GM12878 (cell line): ENCODE results near the gene MMP12. TPM values are rescaled to one million over a fixed set of nuclear protein-coding genes. Genes with fewer than 3 reads are reported as not detected.

Experiments used
- ATAC-seq: fragments of 200-7000 bp; cut with Tn5 transposase; 3 replicates; pipeline ENCODE4 v1.9.1; 2020; ENCODE audit warnings: mild to moderate bottlenecking, moderate library complexity
- BruUV-seq: library from RNA; stranded (reverse); fragments of 400-500 nt; replicated peaks from 2 replicates; lab custom pipeline; 2021; lab: Mats Ljungman, UMichigan
- CTCF ChIA-PET: fragments of 300-600 bp; sonication (Branson Sonifier 250); formaldehyde crosslinking; extraction: SDS; loops from one replicate; lab custom pipeline; 2021; ENCODE audit warnings: inconsistent platforms; lab: Yijun Ruan, JAX
- POLR2A ChIA-PET: fragments of 350-600 bp; formaldehyde crosslinking; extraction: SDS; loops from one replicate; lab custom pipeline; 2021; ENCODE audit warnings: inconsistent platforms; lab: Charles Lee
- RAD21 ChIA-PET: fragments of 300-600 bp; sonication (Branson Sonifier 250); formaldehyde crosslinking; loops from one replicate; lab custom pipeline; 2023; ENCODE audit warnings: antibody characterized with exemption; ENCODE audit not compliant: unreplicated experiment; lab: Charles Lee
- SMC1A ChIA-PET: fragments of 300-600 bp; sonication (Branson Sonifier 250); formaldehyde crosslinking; loops from one replicate; lab custom pipeline; 2023; ENCODE audit not compliant: unreplicated experiment, uncharacterized antibody; lab: Charles Lee
- DNase-seq: peaks from one replicate; pipeline ENCODE4 v3.0.0-alpha.2; 2011; ENCODE audit warnings: low read depth, low spot score
- FAIRE-seq: peaks from 3 replicates; lab custom pipeline; 2011; peaks lifted over from hg19 to GRCh38; lab: Jason Lieb, UNC
- H2AFZ ChIP-seq: 2 replicates; pipeline ENCODE4 v1.6.0; 2011; ENCODE audit warnings: low read depth, low read length, control low read depth; ENCODE audit not compliant: control insufficient read depth
- H3K27ac ChIP-seq: 2 replicates; pipeline ENCODE4 v1.5.1; 2011; ENCODE audit warnings: control low read depth; ENCODE audit not compliant: control insufficient read depth, insufficient read depth
- H3K27me3 ChIP-seq, 2 experiments: replicated peaks in 1 of 2; 2 replicates each; pipeline versions ENCODE4 v1.6.0 to v1.6.1; 2011; ENCODE audit warnings: low read length in 1 of 2; ENCODE audit not compliant: control insufficient read depth in 2 of 2, insufficient read depth in 2 of 2
- H3K36me3 ChIP-seq, 2 experiments: 2 replicates each; pipeline ENCODE4 v1.5.1; 2011; ENCODE audit warnings: low read length in 1 of 2; ENCODE audit not compliant: control insufficient read depth in 2 of 2, insufficient read depth in 2 of 2
- H3K4me1 ChIP-seq: 2 replicates; pipeline ENCODE4 v1.6.1; 2011; ENCODE audit warnings: mild to moderate bottlenecking, low read length, moderate library complexity, mixed read lengths; ENCODE audit not compliant: control insufficient read depth, insufficient read depth
- H3K4me2 ChIP-seq: 2 replicates; pipeline ENCODE4 v1.6.0; 2011; ENCODE audit warnings: control low read depth; ENCODE audit not compliant: control insufficient read depth, insufficient read depth
- H3K4me3 ChIP-seq: fragments of 200-600 bp; sonication (generic); 2 replicates; pipeline ENCODE4 v1.5.1; 2016
- H3K79me2 ChIP-seq: 2 replicates; pipeline ENCODE4 v1.6.0; 2011; ENCODE audit warnings: low read length; ENCODE audit not compliant: control insufficient read depth, insufficient read depth
- H3K9ac ChIP-seq: 2 replicates; pipeline ENCODE4 v1.8.0; 2011; ENCODE audit warnings: low read length, control low read depth, mixed read lengths; ENCODE audit not compliant: control insufficient read depth, insufficient read depth
- H3K9me3 ChIP-seq: replicated peaks from 3 replicates; pipeline ENCODE4 v1.5.1; 2011; ENCODE audit warnings: mild to moderate bottlenecking, low read length; ENCODE audit not compliant: control insufficient read depth, insufficient read depth
- H4K20me1 ChIP-seq: 2 replicates; pipeline ENCODE4 v1.6.0; 2011; ENCODE audit not compliant: control insufficient read depth, insufficient read depth
- ASH2L ChIP-seq: fragments of 300-600, 200-600 bp; sonication (generic); IDR thresholded peaks from 2 replicates; pipeline ENCODE4 v1.6.1; 2017; ENCODE audit warnings: low read depth, mild to moderate bottlenecking, borderline replicate concordance
- ATF7 ChIP-seq: fragments of 450-650 bp; IDR thresholded peaks from 2 replicates; pipeline ENCODE4 v1.6.1; 2016; ENCODE audit warnings: low read depth, mild to moderate bottlenecking
- CHD1 ChIP-seq: IDR thresholded peaks from 2 replicates; pipeline ENCODE4 v1.6.1; 2012; ENCODE audit warnings: low read depth, low read length, improper control_type of control experiment
- CHD2 ChIP-seq: IDR thresholded peaks from 2 replicates; pipeline ENCODE4 v1.6.1; 2011; ENCODE audit warnings: low read depth, low read length, improper control_type of control experiment, borderline replicate concordance
- IKZF1 ChIP-seq: fragments of 450-650 bp; conservative IDR thresholded peaks from 2 replicates; pipeline ENCODE4 v1.6.1; 2017; ENCODE audit warnings: antibody characterized with exemption, mild to moderate bottlenecking
- NR2C2 ChIP-seq: IDR thresholded peaks from 2 replicates; pipeline ENCODE4 v1.6.1; 2011; ENCODE audit warnings: borderline replicate concordance, low read depth; ENCODE audit not compliant: control insufficient read depth, insufficient read length
- NR2F1 ChIP-seq: fragments of 450-650 bp; conservative IDR thresholded peaks from 2 replicates; pipeline ENCODE4 v1.6.1; 2017; ENCODE audit warnings: mild to moderate bottlenecking
- POLR2AphosphoS5 ChIP-seq: IDR thresholded peaks from 2 replicates; pipeline ENCODE4 v1.6.1; 2011; ENCODE audit warnings: mild to moderate bottlenecking, low read length, inconsistent platforms
- SUPT20H ChIP-seq: IDR thresholded peaks from 2 replicates; pipeline ENCODE4 v1.6.1; 2011; ENCODE audit warnings: low read depth, mild to moderate bottlenecking, low read length, moderate library complexity, borderline replicate concordance; ENCODE audit not compliant: control insufficient read depth
- TARDBP ChIP-seq: IDR thresholded peaks from 2 replicates; pipeline ENCODE4 v1.6.1; 2016; ENCODE audit warnings: borderline replicate concordance
- ZNF622 ChIP-seq: fragments of 450-650 bp; IDR thresholded peaks from 2 replicates; pipeline ENCODE4 v1.6.1; 2017; ENCODE audit warnings: mild to moderate bottlenecking, inconsistent platforms
- WGBS: methylation state at CpG from one replicate; pipeline ENCODE4 v1.1.6; 2016; ENCODE audit warnings: low lambda C conversion rate; ENCODE audit not compliant: insufficient replicate concordance, insufficient coverage; ENCODE audit errors: missing lambda C conversion rate; 5-methylcytosine and 5-hydroxymethylcytosine counted together
- in situ Hi-C: fragments of 300-500 bp; cut with MboI; formaldehyde crosslinking; loops from 9 replicates; pipeline ENCODE4 v1.14.3; 2018; ENCODE audit warnings: mixed read lengths
- intact Hi-C: fragments of 100-400 bp; cut with micrococcal nuclease; formaldehyde crosslinking; loops from one replicate; pipeline ENCODE4 v1.14.2; 2022; ENCODE audit not compliant: unreplicated experiment
- polyA plus RNA-seq, 11 experiments: library from polyadenylated mRNA; depleted of rRNA in 4 of 11; unstranded in 6 of 11; stranded (reverse) in 5 of 11; fragments of >200 nt; fragmentation: Nextera tagmentation in 4 of 11; fragmentation: Illumina TruSeq in 1 of 11; extraction: Ambion mirVana in 4 of 11; extraction: Trizol in 1 of 11; gene quantifications; 1 replicate in 1 of 11; 2 replicates in 10 of 11; pipeline versions ENCODE4 v1.2.1 to v1.2.3, GENCODE V29; 2011 to 2016; ENCODE audit warnings: inconsistent platforms in 2 of 11, missing spikeins in 2 of 11, low read depth in 1 of 11
- total RNA-seq, 4 experiments: library from RNA; depleted of rRNA in 3 of 4; stranded (reverse); fragments of >200 nt in 3 of 4; fragmentation: Illumina TruSeq in 1 of 4; extraction: Trizol in 1 of 4; gene quantifications; 2 replicates each; pipeline versions ENCODE4 v1.2.1 to v1.2.3, GENCODE V29; 2013 to 2021
- TF ChIP-seq, protein P1 (sequence below): fragments of 150-350 bp; IDR thresholded peaks from 2 replicates; pipeline ENCODE4 v1.6.1; 2014; ENCODE audit warnings: mild to moderate bottlenecking, low read depth, low read length
- TF ChIP-seq, protein P2 (sequence below): IDR thresholded peaks from 2 replicates; pipeline ENCODE4 v1.6.1; 2012; ENCODE audit warnings: mild to moderate bottlenecking, low read depth, low read length
- TF ChIP-seq, protein P3 (sequence below): IDR thresholded peaks from 2 replicates; pipeline ENCODE4 v1.6.1; 2011; ENCODE audit warnings: low read depth, low read length, improper control_type of control experiment, borderline replicate concordance
- TF ChIP-seq, protein P4 (sequence below): fragments of 450-650 bp; IDR thresholded peaks from 2 replicates; pipeline ENCODE4 v1.6.1; 2018; ENCODE audit warnings: borderline replicate concordance, mild to moderate bottlenecking; ENCODE audit not compliant: partially characterized antibody

MMP12 gene
- total and polyA plus RNA-seq, 10 of the 15 experiments (the other 5 are each of a cell fraction or from before 2014, with no cell fraction given): 0.14 TPM; not detected in 9

DNA sequence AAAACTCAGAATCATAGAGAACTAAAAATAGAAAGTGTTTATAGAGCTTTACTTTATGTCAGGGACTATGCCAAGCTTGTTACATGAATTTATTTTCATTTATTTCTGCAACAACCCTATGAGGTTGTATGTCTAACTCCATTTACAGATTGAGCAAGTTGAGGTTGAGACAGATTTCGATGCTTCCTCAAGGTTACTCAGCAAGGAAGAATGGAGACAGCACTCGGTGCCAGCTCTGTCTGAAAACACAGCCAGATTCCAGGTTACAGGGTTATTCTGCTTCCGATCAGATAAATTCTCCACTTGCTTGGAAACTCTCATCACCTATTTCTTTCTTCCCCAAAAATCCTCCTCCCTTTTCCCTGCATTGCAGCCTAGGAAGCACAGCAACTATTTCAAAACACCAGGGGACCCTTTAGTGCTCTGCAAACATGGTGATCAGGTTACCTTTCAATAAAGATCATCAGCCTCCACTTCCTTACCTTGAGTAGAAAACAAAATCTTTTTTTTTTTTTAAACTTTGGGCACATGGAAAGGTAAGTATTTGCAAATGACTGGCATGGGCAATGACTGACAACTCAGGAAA is 38.4 kb downstream of the MMP12 start:
- Histone ChIP-seq H3K27ac (no peak overlapping the region), H2AFZ (no peak overlapping the region), H3K36me3 (no peaks in the 10 kb centered on the region), H3K79me2 (no peaks in the 10 kb centered on the region), H4K20me1 (no peaks in the 10 kb centered on the region), H3K9ac (no peak overlapping the region), H3K9me3 (no peaks in the 10 kb centered on the region), H3K27me3 (peaks cover 0 to 4% of the 10 kb centered on the region in 2 experiments; a peak in 2 of 4 replicates), H3K4me1 (no peaks in the 10 kb centered on the region), H3K4me2 (no peak overlapping the region), H3K4me3 (no peak overlapping the region)
- in situ Hi-C loops: no loop called here
- DNase-seq: no peak
- intact Hi-C loops: no loop called here
- TF ChIP-seq NR2C2 (no peak), TARDBP (no peak), ASH2L (no peak), POLR2AphosphoS5 (no peak), NR2F1 (no peak), ZNF622 (no peak), SUPT20H (no peak), ATF7 (no peak), CHD2 (no peak), CHD1 (no peak), IKZF1 (no peak)
- TF ChIP-seq, protein P1, sequence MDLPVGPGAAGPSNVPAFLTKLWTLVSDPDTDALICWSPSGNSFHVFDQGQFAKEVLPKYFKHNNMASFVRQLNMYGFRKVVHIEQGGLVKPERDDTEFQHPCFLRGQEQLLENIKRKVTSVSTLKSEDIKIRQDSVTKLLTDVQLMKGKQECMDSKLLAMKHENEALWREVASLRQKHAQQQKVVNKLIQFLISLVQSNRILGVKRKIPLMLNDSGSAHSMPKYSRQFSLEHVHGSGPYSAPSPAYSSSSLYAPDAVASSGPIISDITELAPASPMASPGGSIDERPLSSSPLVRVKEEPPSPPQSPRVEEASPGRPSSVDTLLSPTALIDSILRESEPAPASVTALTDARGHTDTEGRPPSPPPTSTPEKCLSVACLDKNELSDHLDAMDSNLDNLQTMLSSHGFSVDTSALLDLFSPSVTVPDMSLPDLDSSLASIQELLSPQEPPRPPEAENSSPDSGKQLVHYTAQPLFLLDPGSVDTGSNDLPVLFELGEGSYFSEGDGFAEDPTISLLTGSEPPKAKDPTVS: no peak
- TF ChIP-seq, protein P2, sequence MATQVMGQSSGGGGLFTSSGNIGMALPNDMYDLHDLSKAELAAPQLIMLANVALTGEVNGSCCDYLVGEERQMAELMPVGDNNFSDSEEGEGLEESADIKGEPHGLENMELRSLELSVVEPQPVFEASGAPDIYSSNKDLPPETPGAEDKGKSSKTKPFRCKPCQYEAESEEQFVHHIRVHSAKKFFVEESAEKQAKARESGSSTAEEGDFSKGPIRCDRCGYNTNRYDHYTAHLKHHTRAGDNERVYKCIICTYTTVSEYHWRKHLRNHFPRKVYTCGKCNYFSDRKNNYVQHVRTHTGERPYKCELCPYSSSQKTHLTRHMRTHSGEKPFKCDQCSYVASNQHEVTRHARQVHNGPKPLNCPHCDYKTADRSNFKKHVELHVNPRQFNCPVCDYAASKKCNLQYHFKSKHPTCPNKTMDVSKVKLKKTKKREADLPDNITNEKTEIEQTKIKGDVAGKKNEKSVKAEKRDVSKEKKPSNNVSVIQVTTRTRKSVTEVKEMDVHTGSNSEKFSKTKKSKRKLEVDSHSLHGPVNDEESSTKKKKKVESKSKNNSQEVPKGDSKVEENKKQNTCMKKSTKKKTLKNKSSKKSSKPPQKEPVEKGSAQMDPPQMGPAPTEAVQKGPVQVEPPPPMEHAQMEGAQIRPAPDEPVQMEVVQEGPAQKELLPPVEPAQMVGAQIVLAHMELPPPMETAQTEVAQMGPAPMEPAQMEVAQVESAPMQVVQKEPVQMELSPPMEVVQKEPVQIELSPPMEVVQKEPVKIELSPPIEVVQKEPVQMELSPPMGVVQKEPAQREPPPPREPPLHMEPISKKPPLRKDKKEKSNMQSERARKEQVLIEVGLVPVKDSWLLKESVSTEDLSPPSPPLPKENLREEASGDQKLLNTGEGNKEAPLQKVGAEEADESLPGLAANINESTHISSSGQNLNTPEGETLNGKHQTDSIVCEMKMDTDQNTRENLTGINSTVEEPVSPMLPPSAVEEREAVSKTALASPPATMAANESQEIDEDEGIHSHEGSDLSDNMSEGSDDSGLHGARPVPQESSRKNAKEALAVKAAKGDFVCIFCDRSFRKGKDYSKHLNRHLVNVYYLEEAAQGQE: no peak
- TF ChIP-seq, protein P3, sequence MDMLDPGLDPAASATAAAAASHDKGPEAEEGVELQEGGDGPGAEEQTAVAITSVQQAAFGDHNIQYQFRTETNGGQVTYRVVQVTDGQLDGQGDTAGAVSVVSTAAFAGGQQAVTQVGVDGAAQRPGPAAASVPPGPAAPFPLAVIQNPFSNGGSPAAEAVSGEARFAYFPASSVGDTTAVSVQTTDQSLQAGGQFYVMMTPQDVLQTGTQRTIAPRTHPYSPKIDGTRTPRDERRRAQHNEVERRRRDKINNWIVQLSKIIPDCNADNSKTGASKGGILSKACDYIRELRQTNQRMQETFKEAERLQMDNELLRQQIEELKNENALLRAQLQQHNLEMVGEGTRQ: no peak
- TF ChIP-seq, protein P4, sequence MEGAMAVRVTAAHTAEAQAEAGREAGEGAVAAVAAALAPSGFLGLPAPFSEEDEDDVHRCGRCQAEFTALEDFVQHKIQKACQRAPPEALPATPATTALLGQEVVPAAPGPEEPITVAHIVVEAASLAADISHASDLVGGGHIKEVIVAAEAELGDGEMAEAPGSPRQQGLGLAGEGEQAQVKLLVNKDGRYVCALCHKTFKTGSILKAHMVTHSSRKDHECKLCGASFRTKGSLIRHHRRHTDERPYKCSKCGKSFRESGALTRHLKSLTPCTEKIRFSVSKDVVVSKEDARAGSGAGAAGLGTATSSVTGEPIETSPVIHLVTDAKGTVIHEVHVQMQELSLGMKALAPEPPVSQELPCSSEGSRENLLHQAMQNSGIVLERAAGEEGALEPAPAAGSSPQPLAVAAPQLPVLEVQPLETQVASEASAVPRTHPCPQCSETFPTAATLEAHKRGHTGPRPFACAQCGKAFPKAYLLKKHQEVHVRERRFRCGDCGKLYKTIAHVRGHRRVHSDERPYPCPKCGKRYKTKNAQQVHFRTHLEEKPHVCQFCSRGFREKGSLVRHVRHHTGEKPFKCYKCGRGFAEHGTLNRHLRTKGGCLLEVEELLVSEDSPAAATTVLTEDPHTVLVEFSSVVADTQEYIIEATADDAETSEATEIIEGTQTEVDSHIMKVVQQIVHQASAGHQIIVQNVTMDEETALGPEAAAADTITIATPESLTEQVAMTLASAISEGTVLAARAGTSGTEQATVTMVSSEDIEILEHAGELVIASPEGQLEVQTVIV: no peak
- ATAC-seq: no peak
- SMC1A ChIA-PET: interaction anchor here (0.9 to 1.9 kb wide), 5 partner anchors 41 to 104 kb away, joined by 3 to 8 read pairs (median 4); no protein-coding TSS in a partner anchor
- no TSS peak for BruUV-seq
- CTCF ChIA-PET: interaction anchor here (1.2 to 1.9 kb wide), 3 partner anchors 24 to 105 kb away, joined by 3 to 9 read pairs (median 5); no protein-coding TSS in a partner anchor
- POLR2A ChIA-PET: no interaction called here
- WGBS: 36% methylated on average over 3 of the region's 3 CpGs
- RAD21 ChIA-PET: no interaction called here
- FAIRE-seq: no peak
